ENCODE measurements around the gene TMEM63C. TPM values are rescaled to one million over a fixed set of nuclear protein-coding genes. Genes with fewer than 3 reads are reported as not detected.

TMEM63C gene
- total RNA-seq, 4 donors from 2014 or later: 0.98 to 1.9 TPM; not detected in 2

DNA sequence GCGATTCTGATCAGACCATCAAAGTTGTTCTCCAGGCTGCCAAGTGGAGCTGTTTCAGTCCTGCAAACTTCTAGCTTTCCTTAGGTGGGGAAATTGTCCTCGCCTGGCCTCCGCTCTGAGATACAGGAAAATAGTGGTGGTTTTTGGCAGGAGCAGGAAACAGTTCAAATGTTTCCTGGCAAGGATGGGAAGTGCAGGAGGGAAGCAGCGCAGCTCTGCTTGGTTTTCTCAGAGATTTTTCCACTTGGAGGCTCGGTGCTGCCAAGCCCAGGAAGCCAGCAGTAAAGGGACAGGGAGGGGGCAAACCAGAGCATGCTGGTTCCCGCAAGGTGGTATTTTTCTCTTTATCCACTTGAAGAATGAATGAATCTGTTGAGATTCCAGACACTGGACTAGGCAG lies 17.0 kb downstream of the TMEM63C start:
- Histone ChIP-seq H3K4me1 (no peaks in the 10 kb centered on the region), H3K27ac (no peak overlapping the region), H3K9me3 (no peaks in the 10 kb centered on the region), H3K4me3 (no peak overlapping the region), H3K27me3 (no peaks in the 10 kb centered on the region), H3K36me3 (no peaks in the 10 kb centered on the region)
- intact Hi-C loops (cut with DNase I; ENCODE audit: low total_unique reads): no loop called here
- no peak for DNase-seq
- no peak for TF ChIP-seq POLR2A (IDR thresholded peaks at IDR 0.05)
- TF ChIP-seq, protein P1, sequence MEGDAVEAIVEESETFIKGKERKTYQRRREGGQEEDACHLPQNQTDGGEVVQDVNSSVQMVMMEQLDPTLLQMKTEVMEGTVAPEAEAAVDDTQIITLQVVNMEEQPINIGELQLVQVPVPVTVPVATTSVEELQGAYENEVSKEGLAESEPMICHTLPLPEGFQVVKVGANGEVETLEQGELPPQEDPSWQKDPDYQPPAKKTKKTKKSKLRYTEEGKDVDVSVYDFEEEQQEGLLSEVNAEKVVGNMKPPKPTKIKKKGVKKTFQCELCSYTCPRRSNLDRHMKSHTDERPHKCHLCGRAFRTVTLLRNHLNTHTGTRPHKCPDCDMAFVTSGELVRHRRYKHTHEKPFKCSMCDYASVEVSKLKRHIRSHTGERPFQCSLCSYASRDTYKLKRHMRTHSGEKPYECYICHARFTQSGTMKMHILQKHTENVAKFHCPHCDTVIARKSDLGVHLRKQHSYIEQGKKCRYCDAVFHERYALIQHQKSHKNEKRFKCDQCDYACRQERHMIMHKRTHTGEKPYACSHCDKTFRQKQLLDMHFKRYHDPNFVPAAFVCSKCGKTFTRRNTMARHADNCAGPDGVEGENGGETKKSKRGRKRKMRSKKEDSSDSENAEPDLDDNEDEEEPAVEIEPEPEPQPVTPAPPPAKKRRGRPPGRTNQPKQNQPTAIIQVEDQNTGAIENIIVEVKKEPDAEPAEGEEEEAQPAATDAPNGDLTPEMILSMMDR (IDR thresholded peaks at IDR 0.05): no peak

DNA sequence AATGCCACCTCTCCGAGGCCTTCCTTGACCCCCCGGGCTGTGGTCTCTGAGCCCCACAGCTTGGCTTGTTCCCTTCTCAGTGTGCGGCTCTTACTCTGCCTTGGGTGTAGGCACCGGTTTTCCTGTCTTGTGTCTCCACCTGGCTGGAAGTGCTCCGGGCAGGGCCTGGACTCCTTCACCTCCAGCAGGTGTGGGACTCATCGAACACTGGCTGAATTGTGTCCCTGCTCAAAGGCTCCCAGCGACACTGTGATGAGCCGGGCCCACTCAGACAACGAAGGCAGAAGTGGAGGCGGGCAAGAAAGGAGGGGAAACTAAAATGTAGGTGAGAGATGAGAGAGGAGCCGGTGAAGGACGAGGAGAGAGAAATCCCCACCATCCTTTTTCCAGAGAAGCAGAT lies 18.0 kb downstream of the TMEM63C start:
- H3K4me1 ChIP-seq: no peaks in the 10 kb centered on the region
- intact Hi-C loops (cut with DNase I; ENCODE audit: low total_unique reads): no loop called here
- H3K27me3 ChIP-seq: no peaks in the 10 kb centered on the region
- H3K9me3 ChIP-seq: no peaks in the 10 kb centered on the region
- TF ChIP-seq, protein P1 (IDR thresholded peaks at IDR 0.05): no peak
- no peak for TF ChIP-seq POLR2A (IDR thresholded peaks at IDR 0.05)
- no peak overlapping the region for H3K27ac ChIP-seq
- H3K4me3 ChIP-seq: no peak overlapping the region
- no peaks in the 10 kb centered on the region for H3K36me3 ChIP-seq
- no peak for DNase-seq

DNA sequence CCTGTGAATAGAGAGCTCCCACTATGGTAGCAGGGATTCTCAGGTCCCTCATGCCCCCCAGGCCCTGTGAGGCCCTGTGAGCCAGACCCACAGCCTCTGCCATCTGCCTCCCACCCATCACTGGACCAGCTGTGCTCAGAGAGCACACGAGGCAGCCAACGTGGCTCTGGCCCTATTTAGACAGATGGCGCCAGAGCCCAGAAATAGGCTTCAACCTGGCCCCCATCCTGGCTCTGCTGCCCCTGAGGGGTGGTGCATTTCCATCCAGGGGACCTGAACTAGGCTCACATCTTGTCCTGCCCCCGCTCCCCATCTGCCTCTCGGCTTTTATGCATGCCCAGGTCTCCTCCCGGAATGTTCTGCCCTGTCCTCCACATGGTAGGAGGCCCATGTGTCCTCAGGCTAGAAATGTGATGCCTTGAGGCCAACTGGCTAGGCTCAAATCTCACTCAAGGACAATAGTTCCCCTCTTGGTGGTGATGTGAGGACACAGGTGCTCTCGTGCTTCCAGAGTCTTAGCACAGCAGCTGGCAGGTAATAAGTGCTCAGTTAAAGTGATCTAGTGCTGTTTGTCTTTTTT lies 18.9 kb downstream of the TMEM63C start:
- no peak for DNase-seq
- no peaks in the 10 kb centered on the region for H3K27me3 ChIP-seq
- H3K9me3 ChIP-seq: no peaks in the 10 kb centered on the region
- no peaks in the 10 kb centered on the region for H3K36me3 ChIP-seq
- H3K27ac ChIP-seq: no peak overlapping the region
- TF ChIP-seq POLR2A (IDR thresholded peaks at IDR 0.05): no peak
- TF ChIP-seq, protein P1 (IDR thresholded peaks at IDR 0.05): no peak
- no peak overlapping the region for H3K4me3 ChIP-seq
- intact Hi-C loops (cut with DNase I; ENCODE audit: low total_unique reads): no loop called here
- no peaks in the 10 kb centered on the region for H3K4me1 ChIP-seq

DNA sequence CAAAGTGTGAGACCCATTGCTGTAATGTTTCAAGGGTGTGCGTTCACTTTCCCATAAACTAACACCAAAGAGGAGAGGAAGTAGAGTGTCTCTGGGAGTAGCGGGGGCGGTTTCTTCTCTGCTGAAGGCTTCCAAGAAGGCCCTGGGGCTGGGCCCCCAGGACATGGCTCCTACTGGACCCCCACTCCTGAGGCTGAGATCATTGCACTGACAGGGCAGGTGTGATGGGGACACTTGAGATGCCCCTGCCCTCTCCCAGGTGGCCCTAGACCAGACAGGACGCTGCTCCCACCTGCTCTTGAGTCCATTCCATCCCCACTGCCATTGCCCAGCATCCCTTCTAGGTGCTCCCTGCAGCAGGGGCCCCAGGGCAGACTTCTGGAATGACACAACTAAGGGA lies 20.1 kb downstream of the TMEM63C start:
- no peaks in the 10 kb centered on the region for H3K36me3 ChIP-seq
- H3K4me3 ChIP-seq: no peak overlapping the region
- no peak for DNase-seq
- H3K27me3 ChIP-seq: no peaks in the 10 kb centered on the region
- intact Hi-C loops (cut with DNase I; ENCODE audit: low total_unique reads): no loop called here
- H3K4me1 ChIP-seq: no peaks in the 10 kb centered on the region
- no peaks in the 10 kb centered on the region for H3K9me3 ChIP-seq
- H3K27ac ChIP-seq: no peak overlapping the region
- no peak for TF ChIP-seq POLR2A (IDR thresholded peaks at IDR 0.05)
- TF ChIP-seq, protein P1 (IDR thresholded peaks at IDR 0.05): no peak

DNA sequence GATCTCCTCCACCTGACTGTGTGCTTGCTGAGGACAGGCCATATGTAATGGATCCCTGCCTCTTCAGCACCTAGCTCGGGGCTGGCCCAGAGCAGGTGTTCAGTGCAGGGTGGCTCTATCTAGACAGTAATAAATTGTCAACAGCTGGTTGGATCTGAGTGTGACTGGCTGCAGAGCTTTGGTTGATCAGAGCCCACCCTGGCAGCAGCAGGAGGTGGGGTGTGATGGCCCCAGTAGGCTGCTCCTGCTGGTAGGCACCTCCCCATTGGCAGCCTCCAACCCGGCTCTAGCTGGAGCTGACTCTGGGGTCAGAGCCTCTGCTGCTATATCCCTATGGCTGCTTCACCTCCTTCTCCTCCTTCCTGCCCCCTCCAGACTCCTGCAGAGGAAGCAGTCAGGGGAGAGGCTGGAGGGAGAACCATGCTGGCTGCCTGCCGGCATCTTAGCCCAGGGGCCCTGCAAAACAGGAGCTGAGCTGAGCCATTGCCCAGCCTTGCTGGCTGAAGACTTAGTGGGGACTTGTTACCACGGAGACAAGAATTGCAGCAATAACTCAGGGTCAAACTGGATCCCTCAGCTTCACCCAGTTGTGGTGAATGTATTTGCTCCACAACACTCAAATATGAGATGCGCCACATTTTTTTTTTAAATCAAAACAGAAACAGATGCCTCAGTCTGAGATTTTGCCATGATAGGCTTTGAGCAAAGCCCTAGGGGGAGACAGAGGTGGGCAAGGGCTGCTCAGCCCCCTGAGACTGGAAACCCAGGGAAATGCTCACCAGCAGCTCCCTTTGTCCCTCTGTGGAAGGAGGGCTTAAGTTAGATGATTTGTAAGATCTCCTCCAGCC lies 22.2 kb downstream of the TMEM63C start:
- TF ChIP-seq, protein P1 (IDR thresholded peaks at IDR 0.05): no peak
- TF ChIP-seq POLR2A (IDR thresholded peaks at IDR 0.05): no peak
- DNase-seq: no peak
- no peaks in the 10 kb centered on the region for H3K9me3 ChIP-seq
- no peaks in the 10 kb centered on the region for H3K27me3 ChIP-seq
- no peaks in the 10 kb centered on the region for H3K4me1 ChIP-seq
- H3K27ac ChIP-seq: no peak overlapping the region
- no peaks in the 10 kb centered on the region for H3K36me3 ChIP-seq
- intact Hi-C loops (cut with DNase I; ENCODE audit: low total_unique reads): no loop called here
- H3K4me3 ChIP-seq: no peak overlapping the region
